ENCODE data around the gene MAPKBP1. TPM values are rescaled to one million over a fixed set of nuclear protein-coding genes. Genes with fewer than 3 reads are reported as not detected.

Gene MAPKBP1
- total RNA-seq, 1 donor from 2014 or later = 27.1 TPM

DNA sequence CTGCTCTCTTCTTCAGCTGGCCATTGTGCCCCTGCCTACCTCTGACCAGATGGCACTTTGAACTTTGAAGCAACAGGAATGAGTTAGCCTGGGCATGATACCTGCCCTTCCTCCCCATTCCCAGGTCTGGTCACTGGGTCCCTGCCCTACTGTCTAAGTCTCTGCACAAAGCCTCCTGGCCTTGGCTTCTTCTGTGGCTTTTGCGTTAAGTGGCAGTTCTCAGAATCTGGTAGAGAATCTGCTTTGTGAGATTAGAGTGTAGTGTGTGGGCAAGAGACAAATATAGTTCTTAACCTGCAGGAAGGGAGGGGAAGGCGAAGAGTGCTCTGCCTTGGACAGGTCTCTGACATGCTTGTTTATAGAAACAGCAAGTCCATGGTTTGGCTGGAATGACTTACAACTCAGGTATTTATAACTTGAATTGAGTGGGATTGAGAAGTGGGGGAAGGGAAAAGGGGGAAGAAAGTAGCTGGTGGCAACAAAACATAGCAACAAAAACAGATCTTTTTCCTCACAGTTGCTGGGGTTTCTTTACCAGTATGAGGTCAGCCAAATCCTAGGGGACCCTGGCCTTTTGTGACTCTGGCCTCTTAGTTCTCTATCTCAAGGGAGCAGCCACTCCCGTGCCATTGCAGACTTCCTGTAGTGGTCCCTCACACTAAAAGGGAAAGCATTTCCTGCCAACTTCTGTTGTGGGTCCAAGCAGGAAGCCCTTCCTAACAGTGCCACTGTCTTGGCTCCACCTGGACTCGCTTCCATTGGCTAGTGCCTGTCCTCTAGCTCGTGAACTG is 16.7 kb downstream of the MAPKBP1 start:
- H3K27me3 Mint-ChIP-seq = no peaks in the 10 kb centered on the region
- peak overlapping the region; percentile 83 for H3K27ac Mint-ChIP-seq
- H3K4me3 Mint-ChIP-seq = peak overlapping the region; percentile 68

DNA sequence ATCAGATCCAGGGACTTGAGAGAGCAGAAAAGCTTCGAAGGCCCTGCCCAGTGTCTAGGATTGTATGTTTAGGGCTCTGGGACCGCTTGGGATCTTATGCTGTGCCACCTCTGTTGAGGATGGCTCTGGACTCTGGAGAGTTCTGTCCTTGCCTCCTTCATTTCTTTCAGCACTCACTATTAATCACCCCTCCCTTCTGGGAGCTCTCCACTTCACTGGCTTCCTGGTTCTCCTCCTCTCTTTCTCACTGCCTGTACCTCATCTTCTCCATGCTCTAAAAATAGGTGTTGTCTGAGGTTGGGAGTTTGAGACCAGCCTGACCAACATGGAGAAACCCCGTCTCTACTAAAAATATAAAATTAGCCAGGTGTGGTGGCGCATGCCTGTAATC is 17.3 kb downstream of the MAPKBP1 start:
- peak overlapping the region; percentile 83 for H3K27ac Mint-ChIP-seq
- H3K9me3 Mint-ChIP-seq = no peaks in the 10 kb centered on the region
- no peaks in the 10 kb centered on the region for H3K27me3 Mint-ChIP-seq
- no peak for DNase-seq
- peak overlapping the region; percentile 68 for H3K4me3 Mint-ChIP-seq
- intact Hi-C loops (cut with micrococcal nuclease) = no loop called here
- peaks cover 49% of the 10 kb centered on the region for H3K4me1 Mint-ChIP-seq
- no peaks in the 10 kb centered on the region for H3K36me3 Mint-ChIP-seq (ENCODE audit: low read depth)

More for the DNA sequence above, 16.7 kb downstream of the MAPKBP1 start:
- Mint-ChIP-seq H3K9me3 (no peaks in the 10 kb centered on the region), H3K36me3 (ENCODE audit: low read depth) (no peaks in the 10 kb centered on the region), H3K4me1 (peaks cover 43% of the 10 kb centered on the region)
- intact Hi-C loops (cut with micrococcal nuclease) = no loop called here
- DNase-seq = no peak

DNA sequence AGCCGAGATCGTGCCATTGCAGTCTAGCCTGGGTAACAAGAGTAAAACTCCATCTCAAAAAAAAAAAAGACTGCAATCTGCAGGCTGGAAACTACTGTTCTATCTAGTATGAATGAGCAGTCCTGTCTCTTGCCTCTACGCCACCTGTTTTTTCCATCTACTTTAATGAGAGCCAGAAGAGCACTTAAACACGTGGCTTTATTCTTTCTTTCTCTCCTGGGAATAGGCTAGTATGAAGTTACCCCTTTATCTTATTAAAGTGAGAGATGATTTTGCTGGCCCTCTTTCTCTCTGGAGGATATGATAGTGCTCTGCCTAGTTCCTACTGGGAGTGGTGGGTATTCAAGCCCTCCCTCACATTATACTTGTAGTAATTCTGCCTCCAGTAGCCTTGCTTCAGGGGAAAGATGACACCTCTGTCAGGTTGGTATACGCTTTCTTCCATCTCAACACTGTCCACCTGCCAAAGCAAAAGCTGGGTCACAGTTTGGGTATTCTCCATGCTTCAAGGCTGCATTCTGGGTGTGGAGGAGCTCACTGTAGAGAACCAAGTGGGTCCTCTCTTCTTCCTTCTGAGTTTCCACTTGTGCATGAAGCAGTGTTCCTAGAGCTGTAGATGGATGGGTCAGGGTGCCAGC is 17.8 kb downstream of the MAPKBP1 start:
- DNase-seq = no peak
- Mint-ChIP-seq H3K27me3 (no peaks in the 10 kb centered on the region), H3K36me3 (ENCODE audit: low read depth) (no peaks in the 10 kb centered on the region), H3K9me3 (no peaks in the 10 kb centered on the region), H3K4me1 (peaks cover 52% of the 10 kb centered on the region), H3K27ac (peak overlapping the region; percentile 83), H3K4me3 (no peak overlapping the region)
- intact Hi-C loops (cut with micrococcal nuclease) = no loop called here

DNA sequence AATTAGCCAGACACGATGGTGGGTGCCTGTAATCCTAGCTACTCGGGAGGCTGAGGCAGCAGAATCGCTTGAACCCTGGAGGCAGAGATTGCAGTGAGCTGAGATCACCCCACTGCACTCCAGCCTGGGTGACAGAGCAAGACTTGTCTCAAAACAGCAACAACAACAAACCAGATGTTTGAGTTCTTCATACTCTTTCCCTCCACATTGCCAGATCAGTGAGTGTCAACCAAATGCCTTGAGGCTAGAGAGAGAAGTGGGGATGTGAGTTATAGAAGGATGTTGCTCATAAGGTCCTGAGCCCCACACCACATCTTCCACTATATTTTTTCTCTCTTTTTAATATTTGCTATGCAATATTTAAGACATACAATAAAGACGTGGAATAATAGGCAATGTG is 19.8 kb downstream of the MAPKBP1 start:
- Mint-ChIP-seq H3K27ac (no peak overlapping the region), H3K4me1 (peaks cover 55% of the 10 kb centered on the region), H3K36me3 (ENCODE audit: low read depth) (no peaks in the 10 kb centered on the region), H3K9me3 (no peaks in the 10 kb centered on the region), H3K4me3 (no peak overlapping the region), H3K27me3 (no peaks in the 10 kb centered on the region)
- intact Hi-C loops (cut with micrococcal nuclease) = no loop called here
- DNase-seq = no peak

DNA sequence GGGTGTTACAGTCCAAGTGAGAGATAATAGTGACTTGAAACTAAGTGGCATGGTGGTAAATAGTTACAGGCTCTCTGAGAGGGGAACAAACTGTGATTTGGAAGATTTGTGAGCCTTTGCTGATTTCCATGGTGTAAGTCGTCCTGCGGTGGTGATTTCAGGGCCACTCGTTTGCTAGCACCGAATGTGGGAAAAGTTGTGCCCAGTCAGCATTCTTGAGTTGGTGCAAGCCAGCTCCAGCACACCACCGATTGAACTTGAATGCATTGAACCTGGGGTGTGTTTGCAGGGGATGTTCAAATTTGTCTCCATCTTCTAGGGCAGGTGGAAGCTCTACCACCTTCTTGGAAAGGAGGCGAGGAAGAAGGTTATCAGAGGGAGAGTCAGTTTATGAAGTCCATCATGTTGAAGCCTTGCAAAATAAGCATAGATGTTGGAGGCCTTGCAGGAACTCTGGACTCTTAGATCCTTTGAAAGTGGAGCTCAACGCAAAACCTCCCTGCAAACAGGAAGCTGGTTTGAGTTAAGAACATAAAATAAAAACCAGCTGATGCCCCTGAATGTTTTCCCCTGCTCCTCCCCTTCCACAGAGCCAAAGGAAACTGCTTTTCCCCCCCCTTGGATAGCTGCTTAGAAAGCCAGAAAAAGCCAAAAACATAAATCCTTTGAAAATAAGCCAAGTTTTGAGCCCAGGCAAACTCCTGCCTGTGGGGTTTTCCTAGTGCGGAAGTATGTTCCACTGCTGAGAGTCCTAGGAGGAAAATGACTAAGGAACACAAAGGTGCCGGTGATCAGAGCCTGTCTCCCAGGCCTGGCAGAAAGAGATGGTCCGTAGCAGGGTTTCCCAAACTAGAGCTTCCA is 21.9 kb downstream of the MAPKBP1 start:
- no peak for DNase-seq
- Mint-ChIP-seq H3K4me3 (no peak overlapping the region), H3K9me3 (no peaks in the 10 kb centered on the region), H3K27ac (no peak overlapping the region), H3K36me3 (ENCODE audit: low read depth) (peaks cover 12% of the 10 kb centered on the region), H3K27me3 (no peaks in the 10 kb centered on the region), H3K4me1 (peaks cover 34% of the 10 kb centered on the region)
- intact Hi-C loops (cut with micrococcal nuclease) = no loop called here

DNA sequence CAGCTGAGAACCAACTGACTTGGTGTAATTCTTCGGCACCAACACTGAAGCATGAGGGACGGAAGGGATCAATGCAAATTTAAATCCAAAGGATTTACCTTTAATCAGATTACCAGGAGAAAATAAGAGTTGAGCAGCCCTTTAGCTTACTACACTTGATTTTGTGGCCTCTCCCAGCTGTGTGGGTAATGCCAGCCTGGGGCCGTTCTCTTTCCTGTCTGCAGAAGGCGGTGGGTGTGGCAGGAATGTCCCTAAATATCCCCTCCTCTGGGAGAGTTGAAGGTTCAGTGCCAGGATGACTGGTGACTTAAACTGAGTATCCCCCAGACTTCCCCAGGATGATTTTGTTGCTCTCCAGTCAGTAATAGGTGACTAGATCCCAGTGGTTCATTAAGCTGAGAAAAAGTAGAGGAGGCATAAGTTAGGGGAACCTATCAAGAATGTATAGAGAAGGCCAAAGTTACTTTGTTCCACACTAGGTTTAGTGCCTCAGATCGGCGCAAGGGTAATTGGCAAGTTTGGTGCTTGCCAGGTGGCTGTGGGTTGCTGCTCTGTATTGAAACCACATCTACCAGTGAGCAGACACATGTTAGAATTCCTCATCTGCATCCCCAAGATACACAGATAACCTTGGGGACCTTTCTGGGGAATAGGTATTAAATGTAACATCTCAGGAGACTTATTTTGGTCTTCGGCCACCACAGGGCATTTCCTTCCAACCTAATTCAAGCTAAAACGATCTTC is 23.1 kb downstream of the MAPKBP1 start:
- no peaks in the 10 kb centered on the region for H3K27me3 Mint-ChIP-seq
- H3K4me3 Mint-ChIP-seq = no peak overlapping the region
- no peaks in the 10 kb centered on the region for H3K9me3 Mint-ChIP-seq
- H3K27ac Mint-ChIP-seq = no peak overlapping the region
- peaks cover 22% of the 10 kb centered on the region for H3K4me1 Mint-ChIP-seq
- DNase-seq = no peak
- peaks cover 14% of the 10 kb centered on the region for H3K36me3 Mint-ChIP-seq (ENCODE audit: low read depth)
- intact Hi-C loops (cut with micrococcal nuclease) = no loop called here

DNA sequence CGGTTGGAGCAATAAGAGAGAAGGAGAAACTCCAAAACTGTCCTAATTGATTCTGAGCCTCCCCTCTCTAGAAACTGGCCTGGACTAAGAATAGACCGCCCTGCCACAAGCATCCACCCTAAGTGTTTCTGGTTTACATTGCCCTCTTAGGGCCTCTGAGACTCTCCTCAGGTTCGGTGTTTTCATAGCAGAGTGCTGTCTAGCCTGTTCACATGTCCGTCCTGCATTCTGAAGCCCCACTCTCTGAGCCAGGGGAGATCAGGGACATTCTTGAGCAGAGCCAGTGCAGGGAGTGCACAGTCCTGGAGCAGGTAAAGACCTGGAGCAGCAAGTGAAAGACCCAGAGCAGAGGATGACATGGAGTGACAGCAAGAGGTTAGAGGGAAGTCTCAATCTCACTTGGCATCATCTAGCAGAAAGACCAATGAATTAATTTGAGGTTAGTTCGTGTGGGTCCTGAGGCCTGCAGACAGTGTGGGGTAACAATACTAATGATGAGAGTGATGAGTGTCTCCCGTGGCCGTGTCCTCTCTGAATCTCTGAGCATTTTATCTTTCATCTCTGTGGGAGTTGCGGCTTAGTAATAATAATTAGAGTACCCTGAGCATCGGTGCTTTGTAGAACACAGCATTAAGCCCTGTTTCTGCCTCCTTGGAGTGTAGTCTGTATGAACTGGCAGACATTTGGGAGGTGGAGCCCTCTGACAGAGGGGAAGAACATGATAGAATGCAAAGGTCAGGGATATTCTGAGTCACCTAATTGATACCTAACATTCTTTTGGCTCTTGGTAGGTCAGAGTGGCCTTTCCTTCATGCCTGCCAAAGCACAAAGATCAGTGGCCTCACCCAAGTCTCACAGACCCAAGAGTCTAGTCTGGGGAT is 24.6 kb downstream of the MAPKBP1 start:
- no peak overlapping the region for H3K4me3 Mint-ChIP-seq
- peaks cover 21% of the 10 kb centered on the region for H3K4me1 Mint-ChIP-seq
- no peaks in the 10 kb centered on the region for H3K9me3 Mint-ChIP-seq
- H3K27ac Mint-ChIP-seq = no peak overlapping the region
- DNase-seq = no peak
- intact Hi-C loops (cut with micrococcal nuclease) = no loop called here
- peaks cover 14% of the 10 kb centered on the region for H3K36me3 Mint-ChIP-seq (ENCODE audit: low read depth)
- H3K27me3 Mint-ChIP-seq = no peaks in the 10 kb centered on the region

DNA sequence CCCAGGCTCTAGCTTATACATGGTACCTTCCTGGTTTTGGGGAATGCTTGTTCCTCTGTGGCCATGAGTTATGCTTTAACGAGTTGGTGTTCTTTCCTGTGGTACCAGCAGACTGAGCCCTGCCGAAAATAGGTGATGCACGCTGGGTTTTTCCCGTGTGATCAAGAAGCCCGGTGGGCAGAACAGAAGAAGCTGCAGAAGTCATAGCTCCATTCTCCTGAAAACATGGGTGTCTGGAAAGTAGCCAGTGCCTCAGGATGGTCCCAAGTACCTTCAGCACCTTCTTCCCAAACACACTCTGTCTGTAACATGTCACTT is 25.2 kb downstream of the MAPKBP1 start:
- no peak overlapping the region for H3K27ac Mint-ChIP-seq

DNA sequence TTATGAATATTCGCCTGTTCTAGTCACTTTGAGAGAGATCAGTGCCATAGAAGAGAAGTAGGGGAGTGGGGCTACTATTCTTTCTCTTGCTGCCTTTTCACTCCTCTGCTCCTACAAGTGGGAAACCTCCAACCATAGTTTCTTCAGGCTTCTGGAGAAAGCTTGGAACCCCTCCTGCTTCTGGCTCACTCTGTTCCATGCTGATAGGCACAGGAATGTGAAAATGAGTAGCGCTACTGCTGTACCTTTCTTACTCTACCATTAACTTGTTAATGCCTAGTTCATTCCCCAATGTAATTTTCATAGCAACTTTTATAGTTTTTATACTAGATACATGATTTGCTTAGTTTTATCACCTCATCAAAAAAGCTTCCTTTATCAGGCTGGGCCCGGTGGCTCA is 26.9 kb downstream of the MAPKBP1 start:
- no peaks in the 10 kb centered on the region for H3K27me3 Mint-ChIP-seq
- intact Hi-C loops (cut with micrococcal nuclease) = no loop called here
- H3K9me3 Mint-ChIP-seq = no peaks in the 10 kb centered on the region
- H3K4me3 Mint-ChIP-seq = no peak overlapping the region
- peaks cover 17% of the 10 kb centered on the region for H3K36me3 Mint-ChIP-seq (ENCODE audit: low read depth)
- peaks cover 17% of the 10 kb centered on the region for H3K4me1 Mint-ChIP-seq
- no peak for DNase-seq
- H3K27ac Mint-ChIP-seq = no peak overlapping the region

More for the DNA sequence above, 25.2 kb downstream of the MAPKBP1 start:
- intact Hi-C loops (cut with micrococcal nuclease) = no loop called here
- no peak for DNase-seq
- Mint-ChIP-seq H3K4me3 (no peak overlapping the region), H3K4me1 (peaks cover 20% of the 10 kb centered on the region), H3K27me3 (no peaks in the 10 kb centered on the region), H3K36me3 (ENCODE audit: low read depth) (peaks cover 17% of the 10 kb centered on the region), H3K9me3 (no peaks in the 10 kb centered on the region)

DNA sequence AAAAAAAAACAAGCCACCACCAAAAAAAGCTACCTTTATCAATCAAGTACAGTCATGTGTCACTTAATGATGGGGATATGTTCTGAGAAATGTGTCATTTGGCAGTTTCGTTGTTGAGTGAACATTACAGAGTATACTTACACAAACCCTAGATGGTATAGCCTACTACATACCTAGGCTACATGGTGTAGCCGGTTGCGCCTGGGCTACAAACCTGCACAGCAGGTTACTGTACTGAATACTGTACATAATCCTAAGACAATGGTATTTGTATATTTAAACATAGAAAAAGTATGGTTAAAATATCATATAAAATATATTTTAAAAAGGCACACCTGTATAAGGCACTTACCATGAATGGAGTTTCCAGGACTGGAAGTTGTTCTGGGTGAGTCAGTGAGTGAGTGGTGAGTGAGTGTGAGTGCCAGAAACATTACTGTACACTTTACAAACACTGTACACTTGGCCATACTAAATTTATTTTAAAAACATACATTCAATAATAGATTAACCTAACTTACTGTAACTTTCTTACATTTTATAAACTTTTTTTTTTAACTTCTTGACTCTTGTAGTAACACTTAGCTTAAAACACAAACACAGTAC is 27.7 kb downstream of the MAPKBP1 start:
- H3K27ac Mint-ChIP-seq = no peak overlapping the region
- intact Hi-C loops (cut with micrococcal nuclease) = no loop called here
- H3K36me3 Mint-ChIP-seq (ENCODE audit: low read depth) = peaks cover 17% of the 10 kb centered on the region
- H3K4me3 Mint-ChIP-seq = no peak overlapping the region
- H3K27me3 Mint-ChIP-seq = no peaks in the 10 kb centered on the region
- no peak for DNase-seq
- peaks cover 12% of the 10 kb centered on the region for H3K4me1 Mint-ChIP-seq
- no peaks in the 10 kb centered on the region for H3K9me3 Mint-ChIP-seq

DNA sequence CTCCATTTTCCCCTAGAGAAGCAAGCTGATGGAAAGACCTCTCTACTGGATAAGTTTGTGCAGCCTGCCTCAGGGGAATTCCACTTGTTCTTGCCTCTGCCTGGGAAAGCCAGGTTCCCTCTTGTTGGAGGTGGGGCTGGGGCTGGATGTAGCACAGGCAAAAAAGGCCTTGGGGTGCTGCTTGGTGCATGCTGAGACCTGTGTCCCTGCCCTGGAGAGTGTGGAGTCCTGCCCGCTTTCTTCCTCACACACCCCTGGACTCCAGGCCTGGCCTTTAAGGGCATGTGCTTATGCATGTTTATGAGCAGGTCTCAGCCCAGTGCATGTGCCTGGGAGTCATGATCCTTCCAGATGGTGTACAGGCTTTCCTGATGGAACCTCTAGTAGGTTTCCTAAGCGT is 30.1 kb downstream of the MAPKBP1 start:
- intact Hi-C loops (cut with micrococcal nuclease) = no loop called here
- H3K27ac Mint-ChIP-seq = peak overlapping the region; percentile 55

DNA sequence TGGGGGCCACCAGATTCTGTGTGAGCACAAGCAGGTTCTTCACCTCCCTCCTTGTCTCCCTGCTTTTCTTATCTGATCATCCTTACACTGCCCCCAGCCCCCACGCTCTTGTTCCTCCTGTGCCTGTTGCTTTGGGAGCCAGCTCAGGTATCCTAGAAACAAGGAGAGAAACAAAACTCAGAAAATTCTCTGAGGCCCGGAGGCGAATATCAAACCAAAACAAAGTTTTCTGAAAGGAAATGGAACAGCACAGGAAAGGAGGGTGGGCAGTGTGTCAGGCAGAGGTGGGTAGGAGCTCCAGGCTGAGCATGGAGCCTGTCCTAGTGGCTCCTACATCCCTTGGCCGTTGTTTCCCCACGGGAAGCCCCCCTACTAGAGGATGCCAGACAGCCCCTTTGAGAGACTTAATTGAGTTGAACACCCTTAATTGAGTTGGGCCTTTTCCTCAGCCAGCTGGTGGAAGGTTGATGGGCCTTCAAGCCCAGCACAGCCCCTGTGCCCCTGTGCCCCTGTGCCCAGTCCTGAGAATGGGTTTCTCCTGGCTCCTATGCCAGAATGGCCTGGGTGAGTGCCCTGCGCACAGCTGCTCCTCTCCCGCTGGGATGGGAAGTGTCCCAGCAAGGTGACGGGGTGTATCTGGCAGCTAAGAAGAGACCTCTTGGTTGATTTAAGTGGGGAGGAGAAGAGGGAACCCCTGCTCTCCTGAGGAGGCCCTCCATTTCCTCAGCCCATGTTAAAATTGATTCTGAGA is 30.8 kb downstream of the MAPKBP1 start:
- no peaks in the 10 kb centered on the region for H3K9me3 Mint-ChIP-seq
- H3K36me3 Mint-ChIP-seq (ENCODE audit: low read depth) = peaks cover 15% of the 10 kb centered on the region
- H3K27ac Mint-ChIP-seq = peak overlapping the region; percentile 55
- no peak for DNase-seq
- intact Hi-C loops (cut with micrococcal nuclease) = no loop called here
- H3K27me3 Mint-ChIP-seq = no peaks in the 10 kb centered on the region
- peaks cover 9% of the 10 kb centered on the region for H3K4me1 Mint-ChIP-seq
- no peak overlapping the region for H3K4me3 Mint-ChIP-seq

More for the DNA sequence above, 30.1 kb downstream of the MAPKBP1 start:
- Mint-ChIP-seq H3K4me1 (peaks cover 5% of the 10 kb centered on the region), H3K4me3 (no peak overlapping the region), H3K9me3 (no peaks in the 10 kb centered on the region), H3K36me3 (ENCODE audit: low read depth) (peaks cover 17% of the 10 kb centered on the region), H3K27me3 (no peaks in the 10 kb centered on the region)
- no peak for DNase-seq

Data from activated CD4-positive, alpha-beta T cell treated with anti-CD3 and anti-CD28 coated beads, Interleukin-2, amount 10 ng/mL, durations not matched to agents 24 days and 14 days (primary cell).